Liver (tissue), 9 donors: ENCODE data around the gene CMIP. TPM values are rescaled to one million over a fixed set of nuclear protein-coding genes. Genes with fewer than 3 reads are reported as not detected.

Experiments
- DNase-seq: peaks from one replicate; pipeline ENCODE4 v3.0.0-alpha.2; 2017; ENCODE audit warnings: low spot score
- H3K27ac ChIP-seq, 2 donors: one replicate each; pipeline ENCODE4 v1.7.0; 2013; ENCODE audit warnings: inconsistent platforms in 2 of 2, low read length in 2 of 2, control low read depth in 1 of 2, low read depth in 1 of 2, mild to moderate bottlenecking in 1 of 2
- H3K27me3 ChIP-seq, 4 donors: one replicate each; pipeline versions ENCODE4 v1.6.1 to v1.7.0; 2013; ENCODE audit warnings: low read length in 3 of 4, inconsistent platforms in 1 of 4, mild to moderate bottlenecking in 1 of 4, moderate library complexity in 1 of 4; ENCODE audit not compliant: control insufficient read depth in 4 of 4, insufficient read depth in 4 of 4
- H3K36me3 ChIP-seq, 4 donors: one replicate each; pipeline versions ENCODE4 v1.6.1 to v1.7.0; 2013; ENCODE audit warnings: low read length in 3 of 4, mild to moderate bottlenecking in 3 of 4, low read depth in 1 of 4, moderate library complexity in 1 of 4; ENCODE audit not compliant: control insufficient read depth in 4 of 4, insufficient read depth in 3 of 4
- H3K4me1 ChIP-seq, 4 donors: one replicate each; pipeline versions ENCODE4 v1.6.1 to v1.7.0; 2013; ENCODE audit warnings: low read length in 3 of 4, mild to moderate bottlenecking in 3 of 4, moderate library complexity in 1 of 4; ENCODE audit not compliant: control insufficient read depth in 4 of 4, insufficient read depth in 4 of 4
- H3K4me3 ChIP-seq, 3 donors: one replicate each; pipeline versions ENCODE4 v1.6.1 to v1.7.0; 2013; ENCODE audit warnings: low read length in 3 of 3, control low read depth in 1 of 3, low read depth in 1 of 3, mild to moderate bottlenecking in 1 of 3
- H3K9ac ChIP-seq, 2 donors: one replicate each; pipeline ENCODE4 v1.7.0; 2013; ENCODE audit warnings: low read length in 2 of 2, mild to moderate bottlenecking in 2 of 2, moderate library complexity in 2 of 2, control low read depth in 1 of 2, low read depth in 1 of 2
- H3K9me3 ChIP-seq, 4 donors: one replicate each; pipeline versions ENCODE4 v1.6.1 to v1.7.0; 2013; ENCODE audit warnings: low read length in 3 of 4; ENCODE audit not compliant: control insufficient read depth in 4 of 4
- EGR1 ChIP-seq, 2 donors: IDR thresholded peaks; 2 replicates each; pipeline ENCODE4 v1.6.1; 2016 to 2018; ENCODE audit warnings: antibody characterized with exemption in 2 of 2, low read depth in 2 of 2
- FOXA1 ChIP-seq: IDR thresholded peaks from 2 replicates; pipeline ENCODE4 v1.6.1; 2016; ENCODE audit warnings: antibody characterized with exemption
- FOXA2 ChIP-seq: IDR thresholded peaks from 2 replicates; pipeline ENCODE4 v1.6.1; 2016; ENCODE audit warnings: antibody characterized with exemption
- GABPA ChIP-seq, 2 donors: IDR thresholded peaks in 1 of 2; conservative IDR thresholded peaks in 1 of 2; 2 replicates each; pipeline ENCODE4 v1.6.1; 2016; ENCODE audit warnings: antibody characterized with exemption in 2 of 2, mild to moderate bottlenecking in 1 of 2, moderate library complexity in 1 of 2
- HNF4A ChIP-seq, 2 donors: conservative IDR thresholded peaks; 2 replicates each; pipeline ENCODE4 v1.6.1; 2016; ENCODE audit warnings: antibody characterized with exemption in 2 of 2, mild to moderate bottlenecking in 2 of 2
- HNF4G ChIP-seq: IDR thresholded peaks from 2 replicates; pipeline ENCODE4 v1.6.1; 2016; ENCODE audit warnings: antibody characterized with exemption
- JUND ChIP-seq, 2 donors: IDR thresholded peaks; 2 replicates each; pipeline ENCODE4 v1.6.1; 2016; ENCODE audit warnings: antibody characterized with exemption in 2 of 2
- NR2F2 ChIP-seq: IDR thresholded peaks from 2 replicates; pipeline ENCODE4 v1.6.1; 2016; ENCODE audit warnings: antibody characterized with exemption
- RAD21 ChIP-seq, 2 donors: IDR thresholded peaks; 2 replicates each; pipeline ENCODE4 v1.6.1; 2016; ENCODE audit warnings: antibody characterized with exemption in 2 of 2, mild to moderate bottlenecking in 2 of 2
- RXRA ChIP-seq, 2 donors: IDR thresholded peaks; 2 replicates each; pipeline ENCODE4 v1.6.1; 2017 to 2018; ENCODE audit warnings: antibody characterized with exemption in 2 of 2, mild to moderate bottlenecking in 1 of 2
- SP1 ChIP-seq: IDR thresholded peaks from 2 replicates; pipeline ENCODE4 v1.6.1; 2018; ENCODE audit warnings: antibody characterized with exemption, mild to moderate bottlenecking
- TAF1 ChIP-seq: conservative IDR thresholded peaks from 2 replicates; pipeline ENCODE4 v1.6.1; 2016; ENCODE audit warnings: antibody characterized with exemption, mild to moderate bottlenecking
- YY1 ChIP-seq: IDR thresholded peaks from 2 replicates; pipeline ENCODE4 v1.6.1; 2016; ENCODE audit warnings: antibody characterized with exemption, mild to moderate bottlenecking
- WGBS: extraction: QIAGEN DNeasy Blood & Tissue Kit; methylation state at CpG from one replicate; pipeline ENCODE4 v1.1.7; 2013; 5-methylcytosine and 5-hydroxymethylcytosine counted together
- polyA plus RNA-seq, 2 donors: library from polyadenylated mRNA; stranded (reverse) in 1 of 2; unstranded in 1 of 2; fragments of 200-250 nt in 1 of 2; fragments of >200 nt in 1 of 2; fragmentation: Nextera tagmentation in 1 of 2; extraction: Ambion mirVana in 1 of 2; gene quantifications; one replicate each; pipeline versions ENCODE4 v1.2.1 to v1.2.3, GENCODE V29; 2013 to 2015
- total RNA-seq, 2 donors: library from RNA; depleted of rRNA; stranded (reverse); fragments of >200 nt; gene quantifications; one replicate each; pipeline ENCODE4 v1.2.3, GENCODE V29; 2014
- TF ChIP-seq, protein P1 (sequence below): IDR thresholded peaks from 2 replicates; pipeline ENCODE4 v1.6.1; 2016; ENCODE audit warnings: antibody characterized with exemption
- TF ChIP-seq, protein P2 (sequence below): IDR thresholded peaks from 2 replicates; pipeline ENCODE4 v1.6.1; 2016; ENCODE audit warnings: antibody characterized with exemption, mild to moderate bottlenecking
- TF ChIP-seq, protein P3 (sequence below): fragments of 150-350 bp; IDR thresholded peaks from 2 replicates; pipeline ENCODE4 v1.5.1; 2017; ENCODE audit warnings: improper control_type of control experiment, low read depth, low read length; ENCODE audit not compliant: missing input control
- TF ChIP-seq, protein P4 (sequence below): IDR thresholded peaks from 2 replicates; pipeline ENCODE4 v1.6.1; 2016; ENCODE audit warnings: antibody characterized with exemption
- TF ChIP-seq, protein P5 (sequence below): IDR thresholded peaks from 2 replicates; pipeline ENCODE4 v1.6.1; 2016; ENCODE audit warnings: antibody characterized with exemption
- donor health status: healthy.
- donor health status: healthy.
- donor health status: healthy.
- donor health status: healthy.
- donor health status: healthy.

The CMIP gene
- total and polyA plus RNA-seq, 4 donors, result 1.7 to 15.6 (median 10.1) TPM

DNA sequence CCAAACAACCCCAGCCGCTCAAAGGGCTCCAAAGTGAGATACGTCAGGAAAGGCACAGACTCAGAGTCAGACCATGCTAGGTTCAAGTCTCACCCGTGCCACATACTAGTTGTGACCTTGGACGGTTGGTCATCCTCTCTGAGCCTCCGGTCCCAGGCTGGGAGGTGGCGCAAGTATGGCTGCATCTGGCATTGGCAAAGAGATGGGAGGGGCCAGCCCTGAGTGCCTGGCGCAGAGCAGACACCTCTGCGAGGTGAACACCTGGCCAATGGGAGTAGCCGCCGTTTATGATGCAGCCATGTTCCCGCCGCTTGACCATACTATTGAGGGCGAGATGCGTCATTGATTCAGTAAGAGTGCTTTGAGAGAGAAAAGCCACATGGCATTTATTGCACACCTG is 236.7 kb downstream of the CMIP start:
- H3K9me3 ChIP-seq, result no peaks in the 10 kb centered on the region
- H3K27me3 ChIP-seq, result no peaks in the 10 kb centered on the region
- H3K36me3 ChIP-seq, result peaks cover 7 to 48% (median 21%) of the 10 kb centered on the region in 4 donors
- TF ChIP-seq, protein P1, sequence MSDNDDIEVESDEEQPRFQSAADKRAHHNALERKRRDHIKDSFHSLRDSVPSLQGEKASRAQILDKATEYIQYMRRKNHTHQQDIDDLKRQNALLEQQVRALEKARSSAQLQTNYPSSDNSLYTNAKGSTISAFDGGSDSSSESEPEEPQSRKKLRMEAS, result no peak
- TF ChIP-seq FOXA1 (no peak), GABPA (IDR thresholded peaks at IDR 0.05 in 1 of 2, conservative IDR thresholded peaks at IDR 0.05 in 1 of 2) (no peak), RXRA (IDR thresholded peaks at IDR 0.05) (no peak), HNF4G (no peak), TAF1 (no peak), SP1 (no peak), NR2F2 (no peak), FOXA2 (no peak), RAD21 (IDR thresholded peaks at IDR 0.05) (no peak), JUND (IDR thresholded peaks at IDR 0.05) (no peak), HNF4A (conservative IDR thresholded peaks at IDR 0.05) (no peak), EGR1 (IDR thresholded peaks at IDR 0.05; ENCODE audit: low read depth in 2 of 2) (no peak), YY1 (no peak)
- TF ChIP-seq, protein P2, sequence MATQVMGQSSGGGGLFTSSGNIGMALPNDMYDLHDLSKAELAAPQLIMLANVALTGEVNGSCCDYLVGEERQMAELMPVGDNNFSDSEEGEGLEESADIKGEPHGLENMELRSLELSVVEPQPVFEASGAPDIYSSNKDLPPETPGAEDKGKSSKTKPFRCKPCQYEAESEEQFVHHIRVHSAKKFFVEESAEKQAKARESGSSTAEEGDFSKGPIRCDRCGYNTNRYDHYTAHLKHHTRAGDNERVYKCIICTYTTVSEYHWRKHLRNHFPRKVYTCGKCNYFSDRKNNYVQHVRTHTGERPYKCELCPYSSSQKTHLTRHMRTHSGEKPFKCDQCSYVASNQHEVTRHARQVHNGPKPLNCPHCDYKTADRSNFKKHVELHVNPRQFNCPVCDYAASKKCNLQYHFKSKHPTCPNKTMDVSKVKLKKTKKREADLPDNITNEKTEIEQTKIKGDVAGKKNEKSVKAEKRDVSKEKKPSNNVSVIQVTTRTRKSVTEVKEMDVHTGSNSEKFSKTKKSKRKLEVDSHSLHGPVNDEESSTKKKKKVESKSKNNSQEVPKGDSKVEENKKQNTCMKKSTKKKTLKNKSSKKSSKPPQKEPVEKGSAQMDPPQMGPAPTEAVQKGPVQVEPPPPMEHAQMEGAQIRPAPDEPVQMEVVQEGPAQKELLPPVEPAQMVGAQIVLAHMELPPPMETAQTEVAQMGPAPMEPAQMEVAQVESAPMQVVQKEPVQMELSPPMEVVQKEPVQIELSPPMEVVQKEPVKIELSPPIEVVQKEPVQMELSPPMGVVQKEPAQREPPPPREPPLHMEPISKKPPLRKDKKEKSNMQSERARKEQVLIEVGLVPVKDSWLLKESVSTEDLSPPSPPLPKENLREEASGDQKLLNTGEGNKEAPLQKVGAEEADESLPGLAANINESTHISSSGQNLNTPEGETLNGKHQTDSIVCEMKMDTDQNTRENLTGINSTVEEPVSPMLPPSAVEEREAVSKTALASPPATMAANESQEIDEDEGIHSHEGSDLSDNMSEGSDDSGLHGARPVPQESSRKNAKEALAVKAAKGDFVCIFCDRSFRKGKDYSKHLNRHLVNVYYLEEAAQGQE, result no peak
- TF ChIP-seq, protein P3, sequence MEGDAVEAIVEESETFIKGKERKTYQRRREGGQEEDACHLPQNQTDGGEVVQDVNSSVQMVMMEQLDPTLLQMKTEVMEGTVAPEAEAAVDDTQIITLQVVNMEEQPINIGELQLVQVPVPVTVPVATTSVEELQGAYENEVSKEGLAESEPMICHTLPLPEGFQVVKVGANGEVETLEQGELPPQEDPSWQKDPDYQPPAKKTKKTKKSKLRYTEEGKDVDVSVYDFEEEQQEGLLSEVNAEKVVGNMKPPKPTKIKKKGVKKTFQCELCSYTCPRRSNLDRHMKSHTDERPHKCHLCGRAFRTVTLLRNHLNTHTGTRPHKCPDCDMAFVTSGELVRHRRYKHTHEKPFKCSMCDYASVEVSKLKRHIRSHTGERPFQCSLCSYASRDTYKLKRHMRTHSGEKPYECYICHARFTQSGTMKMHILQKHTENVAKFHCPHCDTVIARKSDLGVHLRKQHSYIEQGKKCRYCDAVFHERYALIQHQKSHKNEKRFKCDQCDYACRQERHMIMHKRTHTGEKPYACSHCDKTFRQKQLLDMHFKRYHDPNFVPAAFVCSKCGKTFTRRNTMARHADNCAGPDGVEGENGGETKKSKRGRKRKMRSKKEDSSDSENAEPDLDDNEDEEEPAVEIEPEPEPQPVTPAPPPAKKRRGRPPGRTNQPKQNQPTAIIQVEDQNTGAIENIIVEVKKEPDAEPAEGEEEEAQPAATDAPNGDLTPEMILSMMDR, result no peak
- TF ChIP-seq, protein P4, sequence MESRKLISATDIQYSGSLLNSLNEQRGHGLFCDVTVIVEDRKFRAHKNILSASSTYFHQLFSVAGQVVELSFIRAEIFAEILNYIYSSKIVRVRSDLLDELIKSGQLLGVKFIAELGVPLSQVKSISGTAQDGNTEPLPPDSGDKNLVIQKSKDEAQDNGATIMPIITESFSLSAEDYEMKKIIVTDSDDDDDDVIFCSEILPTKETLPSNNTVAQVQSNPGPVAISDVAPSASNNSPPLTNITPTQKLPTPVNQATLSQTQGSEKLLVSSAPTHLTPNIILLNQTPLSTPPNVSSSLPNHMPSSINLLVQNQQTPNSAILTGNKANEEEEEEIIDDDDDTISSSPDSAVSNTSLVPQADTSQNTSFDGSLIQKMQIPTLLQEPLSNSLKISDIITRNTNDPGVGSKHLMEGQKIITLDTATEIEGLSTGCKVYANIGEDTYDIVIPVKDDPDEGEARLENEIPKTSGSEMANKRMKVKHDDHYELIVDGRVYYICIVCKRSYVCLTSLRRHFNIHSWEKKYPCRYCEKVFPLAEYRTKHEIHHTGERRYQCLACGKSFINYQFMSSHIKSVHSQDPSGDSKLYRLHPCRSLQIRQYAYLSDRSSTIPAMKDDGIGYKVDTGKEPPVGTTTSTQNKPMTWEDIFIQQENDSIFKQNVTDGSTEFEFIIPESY, result no peak
- TF ChIP-seq, protein P5, sequence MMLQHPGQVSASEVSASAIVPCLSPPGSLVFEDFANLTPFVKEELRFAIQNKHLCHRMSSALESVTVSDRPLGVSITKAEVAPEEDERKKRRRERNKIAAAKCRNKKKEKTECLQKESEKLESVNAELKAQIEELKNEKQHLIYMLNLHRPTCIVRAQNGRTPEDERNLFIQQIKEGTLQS, result no peak
- H3K4me3 ChIP-seq, result no peak overlapping the region
- H3K4me1 ChIP-seq, result no peaks in the 10 kb centered on the region
- WGBS, result 96% methylated on average over 14 of the region's 14 CpGs
- no peak overlapping the region for H3K27ac ChIP-seq
- H3K9ac ChIP-seq, result no peak overlapping the region
- no peak for DNase-seq
